ENCODE results near the gene TMEM145.

Gene TMEM145

GRCh38 chr19:42362891-42363440 lies 49.9 kb downstream of the TMEM145 start:
- in situ Hi-C loops (cut with HindIII; ENCODE audit: low pct_unique_long_range_greater_than_20kb, low sequenced_read_pairs): no loop called here
- TF ChIP-seq JUND (IDR thresholded peaks at IDR 0.05; ENCODE audit: low read depth): no peak

GRCh38 chr19:42363614-42364346 lies 50.7 kb downstream of the TMEM145 start:
- DNase-seq (ENCODE audit: low read depth in 1 of 2, low spot score in 1 of 2): no peak
- in situ Hi-C loops (cut with HindIII; ENCODE audit: low pct_unique_long_range_greater_than_20kb, low sequenced_read_pairs): no loop called here
- no peak for TF ChIP-seq JUND (IDR thresholded peaks at IDR 0.05; ENCODE audit: low read depth)

More at GRCh38 chr19:42362891-42363440, 49.9 kb downstream of the TMEM145 start:
- DNase-seq (ENCODE audit: low read depth in 1 of 2, low spot score in 1 of 2): no peak

GRCh38 chr19:42366673-42367072 lies 53.6 kb downstream of the TMEM145 start:
- no peak for TF ChIP-seq JUND (IDR thresholded peaks at IDR 0.05; ENCODE audit: low read depth)
- in situ Hi-C loops (cut with HindIII; ENCODE audit: low pct_unique_long_range_greater_than_20kb, low sequenced_read_pairs): no loop called here
- no peak for DNase-seq (ENCODE audit: low read depth in 1 of 2, low spot score in 1 of 2)

GRCh38 chr19:42367929-42368328 lies 54.8 kb downstream of the TMEM145 start:
- no peak for DNase-seq (ENCODE audit: low read depth in 1 of 2, low spot score in 1 of 2)
- no peak for TF ChIP-seq JUND (IDR thresholded peaks at IDR 0.05; ENCODE audit: low read depth)

GRCh38 chr19:42368360-42368759 lies 55.3 kb downstream of the TMEM145 start:
- TF ChIP-seq JUND (IDR thresholded peaks at IDR 0.05; ENCODE audit: low read depth): no peak

More at GRCh38 chr19:42367929-42368328, 54.8 kb downstream of the TMEM145 start:
- in situ Hi-C loops (cut with HindIII; ENCODE audit: low pct_unique_long_range_greater_than_20kb, low sequenced_read_pairs): no loop called here

GRCh38 chr19:42368765-42369164 lies 55.7 kb downstream of the TMEM145 start:
- DNase-seq (ENCODE audit: low read depth in 1 of 2, low spot score in 1 of 2): no peak
- in situ Hi-C loops (cut with HindIII; ENCODE audit: low pct_unique_long_range_greater_than_20kb, low sequenced_read_pairs): no loop called here
- no peak for TF ChIP-seq JUND (IDR thresholded peaks at IDR 0.05; ENCODE audit: low read depth)

More at GRCh38 chr19:42368360-42368759, 55.3 kb downstream of the TMEM145 start:
- in situ Hi-C loops (cut with HindIII; ENCODE audit: low pct_unique_long_range_greater_than_20kb, low sequenced_read_pairs): no loop called here
- DNase-seq (ENCODE audit: low read depth in 1 of 2, low spot score in 1 of 2): no peak

GRCh38 chr19:42369433-42370067 lies 56.4 kb downstream of the TMEM145 start:
- DNase-seq (ENCODE audit: low read depth in 1 of 2, low spot score in 1 of 2): no peak
- no peak for TF ChIP-seq JUND (IDR thresholded peaks at IDR 0.05; ENCODE audit: low read depth)
- in situ Hi-C loops (cut with HindIII; ENCODE audit: low pct_unique_long_range_greater_than_20kb, low sequenced_read_pairs): no loop called here

- DNase-seq (ENCODE audit: low read depth in 1 of 2, low spot score in 1 of 2): no peak
- in situ Hi-C loops (cut with HindIII; ENCODE audit: low pct_unique_long_range_greater_than_20kb, low sequenced_read_pairs): no loop called here
- no peak for TF ChIP-seq JUND (IDR thresholded peaks at IDR 0.05; ENCODE audit: low read depth)
Observed at GRCh38 chr19:42370068-42370520, 57.0 kb downstream of the TMEM145 start.

GRCh38 chr19:42370626-42371175 lies 57.6 kb downstream of the TMEM145 start:
- no peak for TF ChIP-seq JUND (IDR thresholded peaks at IDR 0.05; ENCODE audit: low read depth)
- in situ Hi-C loops (cut with HindIII; ENCODE audit: low pct_unique_long_range_greater_than_20kb, low sequenced_read_pairs): no loop called here

More at GRCh38 chr19:42370626-42371175, 57.6 kb downstream of the TMEM145 start:
- no peak for DNase-seq (ENCODE audit: low read depth in 1 of 2, low spot score in 1 of 2)

All from T47D (cell line).